Measurements from ENCODE around the gene ALG2. TPM values are rescaled to one million over a fixed set of nuclear protein-coding genes. Genes with fewer than 3 reads are reported as not detected.

The ALG2 gene
- total RNA-seq, 1 donor from 2014 or later, result 33.0 TPM

DNA sequence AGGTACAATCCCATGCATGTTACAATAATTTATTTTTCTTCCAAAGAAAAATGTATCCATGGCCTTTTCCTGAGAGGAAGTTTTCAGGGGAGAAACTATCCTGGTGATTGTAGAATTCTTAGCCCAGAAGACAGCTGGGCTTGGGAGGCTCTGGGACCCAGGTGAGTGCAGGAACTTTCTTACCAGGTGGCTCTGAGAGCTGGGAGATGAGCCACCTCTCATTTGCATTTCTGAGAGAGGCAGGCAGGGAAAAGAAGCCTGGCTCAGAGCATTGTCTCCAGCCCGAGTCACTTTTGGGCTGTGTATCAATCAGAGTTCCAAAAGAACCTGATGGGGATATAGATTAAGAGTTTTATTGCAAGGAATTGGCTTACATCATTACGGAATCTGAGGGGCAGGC is 52.7 kb downstream of the ALG2 start:
- Mint-ChIP-seq H3K4me1 (ENCODE audit: unreplicated experiment) (peaks cover 2% of the 10 kb centered on the region), H3K9me3 (ENCODE audit: unreplicated experiment) (no peaks in the 10 kb centered on the region), H3K27me3 (ENCODE audit: unreplicated experiment) (peaks cover 67% of the 10 kb centered on the region), H3K36me3 (ENCODE audit: unreplicated experiment) (no peaks in the 10 kb centered on the region), H3K27ac (ENCODE audit: unreplicated experiment) (no peak overlapping the region), H3K4me3 (ENCODE audit: unreplicated experiment) (no peak overlapping the region)
- TF ChIP-seq, protein P1, sequence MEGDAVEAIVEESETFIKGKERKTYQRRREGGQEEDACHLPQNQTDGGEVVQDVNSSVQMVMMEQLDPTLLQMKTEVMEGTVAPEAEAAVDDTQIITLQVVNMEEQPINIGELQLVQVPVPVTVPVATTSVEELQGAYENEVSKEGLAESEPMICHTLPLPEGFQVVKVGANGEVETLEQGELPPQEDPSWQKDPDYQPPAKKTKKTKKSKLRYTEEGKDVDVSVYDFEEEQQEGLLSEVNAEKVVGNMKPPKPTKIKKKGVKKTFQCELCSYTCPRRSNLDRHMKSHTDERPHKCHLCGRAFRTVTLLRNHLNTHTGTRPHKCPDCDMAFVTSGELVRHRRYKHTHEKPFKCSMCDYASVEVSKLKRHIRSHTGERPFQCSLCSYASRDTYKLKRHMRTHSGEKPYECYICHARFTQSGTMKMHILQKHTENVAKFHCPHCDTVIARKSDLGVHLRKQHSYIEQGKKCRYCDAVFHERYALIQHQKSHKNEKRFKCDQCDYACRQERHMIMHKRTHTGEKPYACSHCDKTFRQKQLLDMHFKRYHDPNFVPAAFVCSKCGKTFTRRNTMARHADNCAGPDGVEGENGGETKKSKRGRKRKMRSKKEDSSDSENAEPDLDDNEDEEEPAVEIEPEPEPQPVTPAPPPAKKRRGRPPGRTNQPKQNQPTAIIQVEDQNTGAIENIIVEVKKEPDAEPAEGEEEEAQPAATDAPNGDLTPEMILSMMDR (IDR thresholded peaks at IDR 0.05), result no peak
- no peak for DNase-seq (ENCODE audit: extremely low spot score, unreplicated experiment)

- DNase-seq (ENCODE audit: extremely low spot score, unreplicated experiment), result no peak
- no peaks in the 10 kb centered on the region for H3K36me3 Mint-ChIP-seq (ENCODE audit: unreplicated experiment)
- peaks cover 59% of the 10 kb centered on the region for H3K27me3 Mint-ChIP-seq (ENCODE audit: unreplicated experiment)
- no peak overlapping the region for H3K27ac Mint-ChIP-seq (ENCODE audit: unreplicated experiment)
- no peak overlapping the region for H3K4me3 Mint-ChIP-seq (ENCODE audit: unreplicated experiment)
- peaks cover 2% of the 10 kb centered on the region for H3K4me1 Mint-ChIP-seq (ENCODE audit: unreplicated experiment)
- no peaks in the 10 kb centered on the region for H3K9me3 Mint-ChIP-seq (ENCODE audit: unreplicated experiment)
- TF ChIP-seq, protein P1 (IDR thresholded peaks at IDR 0.05), result no peak
These were observed 54.0 kb downstream of the ALG2 start for GRCh38 chr9:99167694-99168093.

- no peaks in the 10 kb centered on the region for H3K36me3 Mint-ChIP-seq (ENCODE audit: unreplicated experiment)
- H3K4me3 Mint-ChIP-seq (ENCODE audit: unreplicated experiment), result no peak overlapping the region
- TF ChIP-seq, protein P1 (IDR thresholded peaks at IDR 0.05), result no peak
- peaks cover 2% of the 10 kb centered on the region for H3K4me1 Mint-ChIP-seq (ENCODE audit: unreplicated experiment)
- H3K27me3 Mint-ChIP-seq (ENCODE audit: unreplicated experiment), result peaks cover 57% of the 10 kb centered on the region
- DNase-seq (ENCODE audit: extremely low spot score, unreplicated experiment), result no peak
- H3K27ac Mint-ChIP-seq (ENCODE audit: unreplicated experiment), result no peak overlapping the region
- no peaks in the 10 kb centered on the region for H3K9me3 Mint-ChIP-seq (ENCODE audit: unreplicated experiment)
These were observed 54.6 kb downstream of the ALG2 start for GRCh38 chr9:99167119-99167518.

Other genes starting within 250 kb of the ALG2 start
- gene TGFBR1, start 116.8 kb downstream of the ALG2 start, total RNA-seq, result 53.3 and 56.7 TPM in 2 replicates
- gene SEC61B, start 340 bp upstream of the ALG2 start, total RNA-seq, result 145 and 148 TPM in 2 replicates

All from osteocyte (in vitro differentiated cells).